Neuron (in vitro differentiated cells): ENCODE data around the gene SMAD2.

Experiments used
- H2AFZ ChIP-seq: one replicate; pipeline ENCODE4 v1.6.1; 2013; ENCODE audit warnings: low read depth, mild to moderate bottlenecking, inconsistent platforms, low read length, moderate library complexity
- H3K27me3 ChIP-seq: one replicate; pipeline ENCODE4 v1.6.1; 2013; ENCODE audit warnings: low read length; ENCODE audit not compliant: insufficient read depth
- H3K36me3 ChIP-seq: one replicate; pipeline ENCODE4 v1.6.1; 2013; ENCODE audit warnings: low read length; ENCODE audit not compliant: insufficient read depth
- H3K4me1 ChIP-seq: one replicate; pipeline ENCODE4 v1.6.1; 2013; ENCODE audit warnings: low read length; ENCODE audit not compliant: insufficient read depth
- H3K4me3 ChIP-seq: 2 replicates; pipeline ENCODE4 v1.5.1; 2013; ENCODE audit warnings: mild to moderate bottlenecking, low read length, moderate library complexity
- H3K9me3 ChIP-seq: one replicate; pipeline ENCODE4 v1.6.1; 2013; ENCODE audit warnings: low read length

Gene SMAD2

DNA sequence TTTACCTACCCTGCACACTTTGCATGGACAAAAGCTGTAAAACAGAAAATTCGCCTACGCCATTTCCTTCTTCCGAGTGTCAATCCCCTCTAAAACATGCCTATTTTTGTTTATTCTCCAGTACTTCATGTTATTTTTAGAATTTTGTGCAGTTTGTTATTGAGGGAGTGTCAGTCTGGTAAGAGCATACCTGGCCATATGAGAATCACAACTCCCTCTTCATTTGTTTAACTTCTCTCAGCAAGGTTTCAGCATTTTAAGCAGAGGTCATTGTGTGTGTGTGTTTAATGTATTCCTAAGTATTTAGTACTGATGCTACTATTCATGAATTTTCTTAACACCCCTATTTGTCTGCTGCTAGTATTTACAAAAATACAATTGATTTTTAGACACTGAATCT lies 49.4 kb downstream of the SMAD2 start:
- no peaks in the 10 kb centered on the region for H3K9me3 ChIP-seq
- H3K4me1 ChIP-seq: no peaks in the 10 kb centered on the region
- H3K36me3 ChIP-seq: peaks cover 34% of the 10 kb centered on the region
- no peaks in the 10 kb centered on the region for H3K27me3 ChIP-seq
- H3K4me3 ChIP-seq: no peak overlapping the region
- no peak overlapping the region for H2AFZ ChIP-seq

DNA sequence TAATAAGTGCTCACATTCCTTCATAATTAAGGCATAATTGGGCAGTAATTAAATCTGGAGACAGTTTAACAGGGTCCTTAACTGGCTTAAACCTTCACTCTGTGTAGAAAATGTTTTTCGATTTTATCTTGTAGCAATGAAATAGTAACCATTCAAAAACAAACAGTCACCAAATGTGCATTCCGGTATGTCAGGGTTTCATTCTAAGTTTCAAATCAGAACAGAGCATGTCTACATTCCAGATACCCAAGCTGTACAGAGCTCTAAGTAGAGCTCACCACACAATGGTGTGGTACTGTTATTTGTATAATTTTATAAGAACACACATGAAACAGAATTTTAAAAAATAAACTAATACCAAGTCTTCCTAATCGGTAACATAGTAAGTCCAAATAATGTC lies 52.6 kb downstream of the SMAD2 start:
- Histone ChIP-seq H2AFZ (no peak overlapping the region), H3K9me3 (no peaks in the 10 kb centered on the region), H3K4me1 (no peaks in the 10 kb centered on the region), H3K4me3 (no peak overlapping the region), H3K27me3 (no peaks in the 10 kb centered on the region), H3K36me3 (peaks cover 24% of the 10 kb centered on the region)

DNA sequence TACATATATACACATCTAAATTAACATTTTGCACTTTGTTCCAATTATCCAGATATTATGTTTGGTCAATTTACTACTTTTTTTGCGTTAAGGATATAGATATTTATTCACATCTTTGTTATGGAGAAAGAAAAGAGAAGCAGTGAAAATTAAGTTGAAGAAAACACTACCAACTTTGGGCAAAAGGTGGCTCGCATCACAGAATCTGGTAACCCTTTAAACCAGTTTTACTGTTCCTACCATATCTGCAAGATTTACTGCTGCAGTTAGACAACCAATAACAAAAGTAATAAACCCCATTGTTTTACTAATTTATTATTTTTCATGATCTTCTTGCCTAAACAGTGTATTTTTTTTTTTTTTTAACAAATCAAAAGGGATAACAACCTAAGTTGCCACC lies 53.6 kb downstream of the SMAD2 start:
- H3K36me3 ChIP-seq: peaks cover 20% of the 10 kb centered on the region
- H3K27me3 ChIP-seq: no peaks in the 10 kb centered on the region
- H3K4me3 ChIP-seq: no peak overlapping the region
- no peaks in the 10 kb centered on the region for H3K4me1 ChIP-seq
- no peak overlapping the region for H2AFZ ChIP-seq
- no peaks in the 10 kb centered on the region for H3K9me3 ChIP-seq

DNA sequence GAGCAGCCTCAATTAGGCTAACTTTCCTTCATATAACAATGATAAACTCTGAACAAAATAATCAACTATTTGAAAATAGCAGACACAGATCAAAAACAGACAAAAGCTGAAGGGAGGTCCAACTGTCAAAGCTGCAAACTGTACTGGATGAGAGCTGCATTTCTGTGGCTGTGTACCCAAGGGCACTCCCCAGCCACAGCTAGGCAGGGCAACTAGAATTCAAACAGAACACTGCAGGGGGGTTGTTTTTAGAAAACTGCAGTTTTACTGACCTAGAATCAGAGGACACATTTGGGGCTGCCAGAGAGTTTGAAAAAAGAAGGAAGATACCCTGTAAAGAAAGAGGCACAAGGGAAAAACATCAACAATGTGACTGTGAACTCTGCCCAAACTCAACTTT lies 56.8 kb downstream of the SMAD2 start:
- Histone ChIP-seq H3K36me3 (peaks cover 5% of the 10 kb centered on the region), H3K4me3 (no peak overlapping the region), H3K4me1 (no peaks in the 10 kb centered on the region), H2AFZ (no peak overlapping the region), H3K27me3 (no peaks in the 10 kb centered on the region), H3K9me3 (no peaks in the 10 kb centered on the region)

DNA sequence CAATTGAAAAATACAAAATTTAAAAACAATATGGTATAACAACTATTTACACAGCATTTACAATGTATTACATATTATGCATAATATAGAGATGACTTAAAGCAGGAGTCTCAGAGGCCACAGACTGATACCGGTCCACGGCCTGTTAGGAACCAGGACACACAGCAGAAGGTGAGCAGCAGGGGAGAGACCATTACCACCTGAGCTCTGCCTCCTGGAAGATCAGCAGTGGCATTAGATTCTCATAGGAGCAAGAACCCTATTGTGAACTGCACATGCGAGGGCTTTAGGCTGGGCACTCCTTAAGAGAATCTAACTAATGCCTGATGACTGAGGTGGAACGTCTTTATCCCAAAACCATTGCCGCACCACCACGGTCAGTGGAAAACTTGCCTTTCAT lies 58.0 kb downstream of the SMAD2 start:
- peaks cover 16% of the 10 kb centered on the region for H3K36me3 ChIP-seq
- H3K4me3 ChIP-seq: no peak overlapping the region
- H3K27me3 ChIP-seq: no peaks in the 10 kb centered on the region
- H3K4me1 ChIP-seq: no peaks in the 10 kb centered on the region
- no peaks in the 10 kb centered on the region for H3K9me3 ChIP-seq
- H2AFZ ChIP-seq: no peak overlapping the region

DNA sequence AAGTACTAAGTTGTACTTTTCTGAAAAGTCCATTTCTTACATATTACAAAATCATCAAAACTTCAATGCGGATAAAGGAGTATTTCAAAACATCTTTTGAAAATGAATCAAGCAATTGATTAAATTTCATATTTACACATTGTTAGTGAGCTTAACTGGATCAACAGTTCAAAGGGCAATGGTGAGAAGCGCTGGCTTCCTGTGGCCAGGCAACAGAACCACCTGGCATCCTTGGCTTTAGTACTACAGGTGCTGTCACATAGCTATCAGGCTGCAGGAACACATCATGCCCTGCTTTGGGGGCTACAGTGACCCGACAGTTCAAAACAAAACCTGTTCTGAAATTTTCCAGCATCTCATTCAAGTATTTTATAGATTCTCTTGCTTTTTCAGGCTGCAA lies 59.2 kb downstream of the SMAD2 start:
- no peaks in the 10 kb centered on the region for H3K9me3 ChIP-seq
- no peak overlapping the region for H2AFZ ChIP-seq
- H3K4me1 ChIP-seq: no peaks in the 10 kb centered on the region
- no peaks in the 10 kb centered on the region for H3K27me3 ChIP-seq
- H3K4me3 ChIP-seq: no peak overlapping the region
- H3K36me3 ChIP-seq: peaks cover 21% of the 10 kb centered on the region

DNA sequence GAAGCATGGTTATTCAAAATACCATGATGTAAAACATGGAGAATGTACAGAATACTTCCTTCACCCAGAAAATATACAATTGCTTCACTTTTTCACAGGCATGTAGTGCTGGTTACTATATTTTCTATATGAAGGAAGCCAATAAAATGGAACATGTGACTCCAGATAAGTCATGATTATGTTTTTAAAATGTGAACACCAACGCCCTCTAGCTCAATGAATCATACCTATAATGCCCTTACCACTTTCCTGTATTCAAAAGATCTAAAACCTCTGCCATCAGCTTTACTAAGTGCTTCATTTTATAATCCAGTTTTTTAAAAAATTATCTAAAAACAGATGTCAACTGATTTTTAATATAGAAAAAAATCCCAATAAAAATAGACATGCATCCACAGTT lies 59.9 kb downstream of the SMAD2 start:
- Histone ChIP-seq H3K9me3 (no peaks in the 10 kb centered on the region), H2AFZ (no peak overlapping the region), H3K4me1 (no peaks in the 10 kb centered on the region), H3K36me3 (peaks cover 21% of the 10 kb centered on the region), H3K27me3 (no peaks in the 10 kb centered on the region), H3K4me3 (no peak overlapping the region)

DNA sequence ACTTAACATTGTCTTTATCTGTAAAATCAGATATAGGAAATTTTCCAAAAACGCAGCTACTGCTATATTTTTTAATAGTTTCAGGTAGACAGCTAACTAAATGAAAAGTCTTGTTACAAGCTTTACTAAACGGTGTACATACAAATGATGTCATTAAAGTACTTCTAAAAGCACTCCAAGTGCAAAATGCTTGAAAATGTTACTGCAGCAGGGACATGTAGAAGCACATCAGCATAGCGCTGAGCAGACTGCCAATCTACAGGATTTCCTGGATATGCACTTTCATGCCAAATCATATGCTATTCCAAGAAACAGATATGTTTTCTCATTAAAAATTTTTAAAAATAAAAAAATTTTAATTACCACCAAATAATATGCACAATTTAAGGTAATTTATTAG lies 61.7 kb downstream of the SMAD2 start:
- Histone ChIP-seq H3K4me1 (no peaks in the 10 kb centered on the region), H2AFZ (no peak overlapping the region), H3K36me3 (peaks cover 26% of the 10 kb centered on the region), H3K27me3 (no peaks in the 10 kb centered on the region), H3K9me3 (no peaks in the 10 kb centered on the region), H3K4me3 (no peak overlapping the region)

DNA sequence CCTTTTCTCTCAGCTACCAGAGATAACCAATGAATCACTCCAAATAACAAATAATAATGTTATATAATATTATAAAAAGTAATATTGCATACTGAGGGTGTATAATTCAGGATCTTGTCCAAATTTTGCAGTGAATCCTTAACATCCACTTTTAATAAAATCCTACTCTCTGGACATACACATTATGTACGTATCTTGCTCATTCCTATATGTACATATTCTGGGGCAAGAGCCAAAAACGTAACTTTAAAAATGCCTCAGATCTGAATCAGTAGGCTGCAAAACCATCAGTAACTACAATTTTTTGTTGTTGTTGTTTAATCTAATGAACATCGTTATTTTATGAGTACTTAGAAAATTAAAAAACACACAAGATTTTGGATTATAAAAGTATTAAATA lies 65.3 kb downstream of the SMAD2 start:
- Histone ChIP-seq H3K36me3 (peaks cover 46% of the 10 kb centered on the region), H3K4me1 (no peaks in the 10 kb centered on the region), H2AFZ (no peak overlapping the region), H3K9me3 (no peaks in the 10 kb centered on the region), H3K27me3 (no peaks in the 10 kb centered on the region), H3K4me3 (no peak overlapping the region)

DNA sequence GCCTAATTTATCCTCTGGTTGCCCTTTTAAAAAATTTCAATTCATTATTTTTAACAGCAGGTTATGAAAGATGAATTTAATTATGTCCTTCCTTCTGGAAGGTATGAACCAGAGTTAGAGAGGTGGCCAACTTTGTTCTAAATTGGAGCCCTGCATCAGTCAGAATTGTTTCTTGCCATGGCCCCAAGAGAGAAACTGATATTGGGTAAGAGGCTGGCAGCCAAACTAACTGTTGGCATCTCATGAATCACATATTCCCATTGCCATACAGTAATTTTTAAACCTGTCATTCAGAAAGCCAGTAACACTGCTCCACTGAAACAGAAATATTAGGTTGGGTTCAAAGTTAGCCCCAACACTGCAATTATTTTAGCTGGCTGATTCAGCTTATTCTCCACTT lies 67.4 kb downstream of the SMAD2 start:
- Histone ChIP-seq H3K36me3 (peaks cover 47% of the 10 kb centered on the region), H3K4me3 (no peak overlapping the region), H3K9me3 (peaks cover 8% of the 10 kb centered on the region), H2AFZ (no peak overlapping the region), H3K27me3 (no peaks in the 10 kb centered on the region), H3K4me1 (no peaks in the 10 kb centered on the region)

DNA sequence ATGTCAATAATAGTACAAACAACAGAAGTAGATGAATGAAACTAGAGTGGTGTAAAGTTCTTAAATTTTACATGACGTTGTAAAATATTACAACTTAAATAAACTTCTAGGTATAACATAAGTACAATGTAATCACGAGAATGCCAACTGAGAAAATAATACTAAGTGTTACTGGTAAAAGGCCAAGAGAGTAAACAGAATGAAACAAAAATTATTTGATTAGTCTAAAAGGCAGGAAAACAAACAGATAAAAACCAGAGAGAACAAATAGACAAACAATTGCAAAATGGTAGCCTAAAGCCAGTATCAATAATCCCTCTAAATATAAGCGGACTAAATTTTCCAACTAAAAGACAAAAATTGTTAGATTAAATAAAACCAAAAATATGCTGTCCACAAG lies 71.9 kb downstream of the SMAD2 start:
- H3K4me3 ChIP-seq: no peak overlapping the region
- H3K36me3 ChIP-seq: peaks cover 37% of the 10 kb centered on the region

DNA sequence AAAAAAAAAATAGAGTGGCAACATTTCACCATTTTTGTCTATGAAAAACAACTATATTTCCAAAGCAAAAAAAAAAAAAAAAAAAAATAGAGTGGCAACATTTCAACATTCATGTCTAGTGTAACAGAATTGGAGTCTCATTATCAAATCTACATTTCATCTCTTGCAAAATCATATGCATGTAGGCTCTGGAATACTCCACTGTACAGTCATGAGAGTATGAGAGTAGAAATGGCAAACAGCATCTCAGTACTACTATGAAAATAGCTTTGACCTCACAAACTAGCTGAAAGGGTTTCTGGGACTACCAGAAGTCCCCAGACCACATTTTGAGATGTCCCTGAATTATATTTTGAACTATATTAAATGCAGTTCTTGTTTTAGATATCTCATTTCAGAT lies 82.8 kb downstream of the SMAD2 start:
- Histone ChIP-seq H3K36me3 (peaks cover 51% of the 10 kb centered on the region), H3K4me3 (no peak overlapping the region), H2AFZ (no peak overlapping the region), H3K4me1 (no peaks in the 10 kb centered on the region), H3K27me3 (no peaks in the 10 kb centered on the region), H3K9me3 (no peaks in the 10 kb centered on the region)

More for the DNA sequence above, 71.9 kb downstream of the SMAD2 start:
- H3K4me1 ChIP-seq: no peaks in the 10 kb centered on the region
- H3K27me3 ChIP-seq: no peaks in the 10 kb centered on the region
- peaks cover 24% of the 10 kb centered on the region for H3K9me3 ChIP-seq
- no peak overlapping the region for H2AFZ ChIP-seq

DNA sequence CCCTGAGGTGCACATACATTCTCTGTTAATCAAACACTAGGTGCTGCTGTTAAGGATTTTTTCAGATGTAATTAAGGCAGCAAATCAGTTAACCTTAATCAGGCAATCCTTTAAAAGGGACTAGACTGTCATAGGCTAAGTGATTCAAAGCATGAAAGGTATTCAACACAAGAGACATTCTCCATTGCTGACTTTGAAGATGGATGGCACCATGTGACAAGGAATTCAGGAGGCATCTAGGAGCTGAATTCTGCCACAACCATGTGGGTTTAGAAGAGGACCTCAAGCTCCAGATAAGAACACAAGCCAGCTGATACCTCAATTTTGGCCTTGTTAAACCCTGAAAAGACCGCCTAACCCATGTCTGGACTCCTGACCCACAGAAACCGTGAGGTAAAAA lies 84.0 kb downstream of the SMAD2 start:
- Histone ChIP-seq H3K27me3 (no peaks in the 10 kb centered on the region), H3K36me3 (peaks cover 58% of the 10 kb centered on the region), H2AFZ (no peak overlapping the region), H3K4me3 (no peak overlapping the region), H3K4me1 (no peaks in the 10 kb centered on the region), H3K9me3 (no peaks in the 10 kb centered on the region)

DNA sequence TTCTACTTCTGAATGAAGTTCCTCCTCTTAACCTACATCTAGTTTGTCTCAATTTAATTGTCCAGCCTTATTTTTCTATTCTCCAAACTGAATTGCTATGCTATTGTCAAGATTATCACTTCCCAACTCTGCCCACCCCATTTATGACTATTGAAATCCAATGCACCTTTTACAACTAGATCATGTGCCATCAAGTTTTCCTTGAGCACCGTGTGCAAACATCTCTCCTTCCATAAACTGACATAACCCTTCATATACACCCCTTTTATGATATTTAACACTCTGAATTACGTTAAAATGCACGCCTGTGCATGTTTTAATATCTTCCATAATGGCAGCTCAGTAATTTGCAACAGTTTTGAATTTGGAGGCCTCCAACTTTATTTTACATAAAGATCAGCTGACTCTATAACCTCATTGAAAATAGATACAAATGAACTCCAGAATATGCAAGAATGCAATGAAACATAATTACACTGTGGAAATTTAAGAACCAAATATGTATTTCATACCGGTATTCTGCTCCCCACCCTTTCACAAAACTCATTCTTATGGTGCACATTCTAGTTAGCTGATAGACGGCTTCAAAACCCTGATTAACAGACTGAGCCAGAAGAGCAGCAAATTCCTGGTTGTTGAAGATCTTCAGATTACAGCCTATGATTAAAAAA lies 85.5 kb downstream of the SMAD2 start:
- H3K4me3 ChIP-seq: no peak overlapping the region
- peaks cover 71% of the 10 kb centered on the region for H3K36me3 ChIP-seq
- H3K4me1 ChIP-seq: no peaks in the 10 kb centered on the region
- H3K9me3 ChIP-seq: no peaks in the 10 kb centered on the region
- H2AFZ ChIP-seq: no peak overlapping the region
- no peaks in the 10 kb centered on the region for H3K27me3 ChIP-seq
